Common myeloid progenitor, CD34-positive (primary cell): Measurements from ENCODE around the gene ZNHIT1. TPM values are rescaled to one million over a fixed set of nuclear protein-coding genes. Genes with fewer than 3 reads are reported as not detected.

ENCODE experiments used
- CTCF ChIA-PET: fragments of 350-600 bp; sonication (Branson Sonifier 250); formaldehyde crosslinking; loops from one replicate; lab custom pipeline; 2021; ENCODE audit warnings: antibody characterized with exemption; lab: Charles Lee
- POLR2A ChIA-PET: fragments of 350-600 bp; sonication (Branson Sonifier 250); formaldehyde crosslinking; loops from one replicate; lab custom pipeline; 2021; ENCODE audit warnings: antibody characterized with exemption; lab: Charles Lee
- DNase-seq, 3 donors: peaks; one replicate each; pipeline versions ENCODE4 v3.0.0 to v3.0.0-alpha.2; 2013
- H3K27ac ChIP-seq, 2 experiments: 1 replicate in 1 of 2; 2 replicates in 1 of 2; pipeline ENCODE4 v1.7.0; 2013; ENCODE audit warnings: inconsistent platforms in 2 of 2, low read length in 2 of 2, mild to moderate bottlenecking in 2 of 2, low read depth in 1 of 2, moderate library complexity in 1 of 2; ENCODE audit not compliant: severe bottlenecking in 2 of 2, insufficient read depth in 1 of 2, poor library complexity in 1 of 2
- H3K27me3 ChIP-seq, 5 experiments: replicated peaks in 2 of 5; 1 replicate in 3 of 5; 2 replicates in 2 of 5; pipeline versions ENCODE4 v1.6.1 to v1.7.0; 2013; ENCODE audit warnings: low read length in 4 of 5, mild to moderate bottlenecking in 2 of 5, moderate library complexity in 2 of 5, inconsistent platforms in 1 of 5; ENCODE audit not compliant: insufficient read depth in 5 of 5, control insufficient read depth in 4 of 5
- H3K36me3 ChIP-seq, 4 experiments: 1 replicate in 2 of 4; 2 replicates in 2 of 4; pipeline versions ENCODE4 v1.6.1 to v1.7.0; 2013; ENCODE audit warnings: low read length in 3 of 4, control low read depth in 1 of 4, mild to moderate bottlenecking in 1 of 4; ENCODE audit not compliant: control insufficient read depth in 4 of 4, insufficient read depth in 4 of 4
- H3K4me1 ChIP-seq, 4 experiments: 1 replicate in 3 of 4; 2 replicates in 1 of 4; pipeline versions ENCODE4 v1.6.1 to v1.7.1; 2013; ENCODE audit warnings: low read length in 3 of 4, mild to moderate bottlenecking in 3 of 4, control low read depth in 1 of 4, inconsistent platforms in 1 of 4, moderate library complexity in 1 of 4; ENCODE audit not compliant: control insufficient read depth in 4 of 4, insufficient read depth in 4 of 4; ENCODE audit errors: control extremely low read depth in 1 of 4
- H3K4me3 ChIP-seq, 7 experiments: 1 replicate in 4 of 7; 2 replicates in 3 of 7; pipeline versions ENCODE4 v1.5.1 to v1.7.0; 2013; ENCODE audit warnings: mild to moderate bottlenecking in 7 of 7, low read length in 6 of 7, moderate library complexity in 6 of 7, inconsistent platforms in 2 of 7, low read depth in 2 of 7, control low read depth in 1 of 7; ENCODE audit not compliant: insufficient read depth in 4 of 7, control insufficient read depth in 1 of 7; ENCODE audit errors: extremely low read depth in 1 of 7
- H3K9me3 ChIP-seq, 5 experiments: 1 replicate in 4 of 5; 2 replicates in 1 of 5; pipeline versions ENCODE4 v1.6.1 to v1.7.1; 2013; ENCODE audit warnings: low read length in 4 of 5, mild to moderate bottlenecking in 2 of 5, inconsistent platforms in 1 of 5, low read depth in 1 of 5, moderate library complexity in 1 of 5; ENCODE audit not compliant: control insufficient read depth in 4 of 5, insufficient read depth in 2 of 5; ENCODE audit errors: control extremely low read depth in 1 of 5
- WGBS: methylation state at CpG from one replicate; pipeline ENCODE4 v1.1.5; 2013; ENCODE audit not compliant: insufficient coverage; 5-methylcytosine and 5-hydroxymethylcytosine counted together
- polyA plus RNA-seq: library from polyadenylated mRNA; unstranded; fragments of 120-200 nt; gene quantifications from one replicate; pipeline ENCODE4 v1.2.1, GENCODE V29; 2013

The ZNHIT1 gene
- polyA plus RNA-seq: 41.7 TPM

DNA sequence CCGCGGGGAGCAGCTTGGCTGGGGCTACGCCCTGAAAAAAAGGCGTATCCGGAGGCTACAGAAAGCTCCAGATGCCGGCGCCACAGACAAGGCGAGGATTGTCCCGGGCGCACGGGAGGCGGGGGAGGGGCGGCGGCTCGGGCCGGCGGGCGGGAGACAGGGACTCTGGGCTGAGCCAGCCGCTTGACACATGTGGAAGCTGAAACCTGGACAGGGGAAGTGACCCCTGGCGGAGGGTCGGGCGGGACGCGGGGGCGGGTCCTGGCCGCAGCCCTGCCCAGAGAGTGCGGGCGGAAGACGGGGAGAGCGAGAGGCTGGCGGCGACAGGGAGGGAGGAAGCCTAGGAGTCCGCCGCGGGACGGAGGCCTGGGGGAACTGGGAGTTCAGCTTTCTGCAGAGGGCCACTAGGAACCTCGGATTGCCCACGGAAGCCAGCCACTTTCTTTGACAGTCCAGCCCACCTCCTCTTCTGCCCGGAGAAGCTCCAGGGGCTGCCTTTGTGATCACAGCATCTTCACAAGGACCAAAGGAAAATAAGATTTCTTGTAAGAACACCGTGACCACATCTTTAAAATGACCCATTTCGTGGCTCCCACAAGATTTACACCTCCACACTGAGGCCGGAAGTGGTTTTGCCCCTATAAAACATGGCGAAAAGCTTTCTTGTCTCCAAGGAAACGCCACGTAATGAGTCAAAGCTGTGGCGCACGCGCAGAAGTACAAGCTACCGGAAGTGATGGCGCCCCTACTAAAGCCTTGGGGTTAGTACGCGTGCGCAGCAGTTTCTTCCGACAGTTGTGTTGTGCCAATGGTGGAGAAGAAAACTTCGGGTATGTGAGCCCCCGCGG, at the start of gene ZNHIT1, which contains the start of gene PLOD3:
TSS of gene ZNHIT1 (plus strand) at position 778 of the 848 bp plus-strand sequence. CDS start at position 809, 31 bp downstream.
TSS of gene PLOD3 (minus strand) at position 194 of the 848 bp plus-strand sequence. CDS start 307 bp downstream, outside the sequence.
- no peaks in the 10 kb centered on the region for H3K27me3 ChIP-seq
- peaks cover 3 to 29% (median 25%) of the 10 kb centered on the region in 4 experiments for H3K4me1 ChIP-seq
- ChIA-PET CTCF (interaction anchor here (1.0 to 5.5 kb wide), 14 partner anchors 9 to 65 kb away, joined by 3 to 57 read pairs (median 7); partner anchors contain the start of genes CLDN15 and FIS1), POLR2A (interaction anchor here (1.0 to 2.1 kb wide), 4 partner anchors 27 to 122 kb away, joined by 3 to 12 read pairs (median 6); partner anchors contain the start of gene FIS1)
- 0% methylated on average over 47 of the region's 57 CpGs for WGBS
- peak within 1 kb of the TSS; percentile 71 to 98 (median 94) for H3K4me3 ChIP-seq
- H3K27ac ChIP-seq: peak within 1 kb of the TSS; percentile 83 to 94
- peaks cover 2 to 27% (median 10%) of the 10 kb centered on the region in 4 experiments for H3K36me3 ChIP-seq
- DNase-seq: peak; percentile 97 to 99 (median 98)
- no peaks in the 10 kb centered on the region for H3K9me3 ChIP-seq

DNA sequence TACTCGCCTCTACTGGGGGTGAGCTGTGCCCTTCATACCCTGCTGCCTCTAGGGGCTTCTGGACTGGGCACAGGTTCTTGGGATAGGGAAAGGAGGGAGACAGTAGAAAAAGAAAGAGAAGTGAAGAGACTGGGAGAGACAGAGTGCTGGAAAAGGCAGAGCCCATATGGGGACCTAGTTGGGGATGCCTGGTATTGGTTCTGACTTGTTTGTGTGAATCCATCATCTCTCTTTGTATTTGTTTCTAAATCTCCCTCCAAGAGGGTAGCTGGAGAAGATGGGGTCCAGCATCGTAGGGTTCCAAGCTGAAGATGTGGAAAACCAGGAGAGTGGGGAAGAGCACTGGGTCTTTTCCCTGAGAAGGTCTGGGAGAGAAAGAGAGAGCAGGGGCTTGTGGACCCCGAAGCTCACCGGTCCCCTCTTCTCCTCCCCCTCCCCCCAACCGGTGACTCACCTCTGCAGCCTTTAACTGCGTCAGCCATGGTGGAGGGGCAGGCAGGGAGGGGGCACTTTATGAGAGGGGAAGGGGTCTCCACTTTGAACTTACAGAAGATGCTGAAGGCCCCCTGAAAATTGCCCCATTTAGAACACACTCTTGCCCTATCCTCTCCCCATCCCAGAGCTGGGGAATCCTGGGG, 49.4 kb upstream of the ZNHIT1 start:
- POLR2A ChIA-PET: interaction anchor here (0.6 kb wide), 1 partner anchor 85 kb away, joined by 4 read pairs; no protein-coding TSS in a partner anchor
- Histone ChIP-seq H3K36me3 (no peaks in the 10 kb centered on the region), H3K9me3 (no peaks in the 10 kb centered on the region), H3K4me3 (no peak overlapping the region), H3K27me3 (peaks cover 5 to 99% (median 65%) of the 10 kb centered on the region in 5 experiments), H3K4me1 (peaks cover 0 to 64% (median 50%) of the 10 kb centered on the region in 4 experiments), H3K27ac (no peak overlapping the region)
- no peak for DNase-seq
- WGBS: no CpG with 5 or more reads among the region's 6 CpGs
- CTCF ChIA-PET: interaction anchor here (0.6 to 1.6 kb wide), 7 partner anchors 12 to 75 kb away, joined by 3 to 18 read pairs (median 3); no protein-coding TSS in a partner anchor

DNA sequence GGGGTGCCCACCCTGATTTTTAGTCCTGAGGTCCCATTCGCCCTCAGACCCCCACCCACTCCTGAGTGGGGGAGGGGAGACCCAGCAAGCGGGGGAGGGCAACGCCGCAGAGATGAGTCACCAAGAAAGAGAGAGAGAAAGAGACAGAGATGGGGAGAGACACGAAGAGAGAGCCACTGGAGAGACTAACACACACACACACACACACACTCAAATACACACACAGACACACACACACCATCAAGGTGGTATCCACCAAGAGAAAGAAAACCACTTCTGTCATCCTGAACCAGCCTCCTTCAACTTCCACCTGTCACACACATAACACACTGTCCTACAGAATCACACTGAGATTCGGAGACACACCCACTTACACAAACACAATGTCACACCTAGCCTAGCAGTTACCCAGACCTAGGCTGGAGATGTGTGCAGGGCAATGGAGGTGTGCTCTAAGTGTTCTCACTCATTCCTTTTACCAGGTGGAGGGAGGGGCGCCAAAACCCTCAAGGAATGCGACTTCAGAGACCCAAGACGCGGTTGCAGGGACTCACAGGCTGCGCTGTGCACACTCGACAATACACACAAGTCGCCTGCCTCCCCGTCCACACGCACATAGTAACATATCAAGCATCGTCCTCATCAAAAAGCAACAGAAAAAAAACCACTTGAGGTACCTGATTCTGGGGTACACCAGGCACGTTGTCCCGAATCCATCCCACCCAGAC, 48.7 kb upstream of the ZNHIT1 start:
- H3K4me3 ChIP-seq: no peak overlapping the region
- POLR2A ChIA-PET: no interaction called here
- peaks cover 0 to 64% (median 48%) of the 10 kb centered on the region in 4 experiments for H3K4me1 ChIP-seq
- no peaks in the 10 kb centered on the region for H3K36me3 ChIP-seq
- no peak overlapping the region for H3K27ac ChIP-seq
- H3K27me3 ChIP-seq: peaks cover 5 to 99% (median 63%) of the 10 kb centered on the region in 5 experiments
- CTCF ChIA-PET: interaction anchor here (0.6 to 3.1 kb wide), 7 partner anchors 12 to 113 kb away, joined by 3 to 19 read pairs (median 3); no protein-coding TSS in a partner anchor
- 0% methylated on average over 7 of the region's 18 CpGs for WGBS
- peak in 1 of 3 donors; percentile 28 for DNase-seq
- no peaks in the 10 kb centered on the region for H3K9me3 ChIP-seq

DNA sequence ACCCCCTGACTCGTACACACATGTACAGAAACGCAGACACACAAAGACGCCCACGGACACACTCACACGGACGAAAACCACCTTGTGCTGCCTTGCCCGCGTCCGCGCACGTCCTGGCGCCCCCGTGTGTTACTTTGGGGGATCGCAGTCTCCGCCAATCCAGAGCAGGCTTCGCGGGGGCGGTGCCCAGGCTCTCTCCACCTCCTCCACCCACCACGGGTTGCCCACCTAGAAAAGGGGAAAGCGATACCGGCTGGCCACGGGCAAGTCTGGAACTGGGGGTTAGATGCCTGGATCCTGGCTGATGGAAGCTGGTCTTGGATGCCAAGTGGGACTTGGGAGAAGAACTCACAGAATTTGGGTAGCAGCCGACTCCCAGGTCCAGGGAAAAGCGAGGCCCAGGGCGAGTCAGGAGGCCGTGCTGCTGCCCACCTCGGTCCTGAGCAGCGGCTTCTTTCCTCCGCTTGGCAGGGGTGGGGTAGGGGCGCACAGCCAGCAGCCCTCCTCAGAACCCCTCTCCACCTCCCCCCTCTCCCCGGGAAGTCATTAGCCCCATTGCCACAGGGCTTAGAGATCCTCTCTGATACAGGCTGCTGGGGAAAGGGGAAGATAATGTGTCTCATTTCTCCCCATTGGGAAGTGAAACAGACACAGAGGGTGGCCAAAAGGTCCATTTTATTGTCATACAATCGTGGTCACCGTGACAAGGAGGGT, 48.0 kb upstream of the ZNHIT1 start:
- ChIA-PET CTCF (interaction anchor here (0.9 to 3.1 kb wide), 7 partner anchors 13 to 113 kb away, joined by 3 to 19 read pairs (median 4); no protein-coding TSS in a partner anchor), POLR2A (no interaction called here)
- H3K27ac ChIP-seq: no peak overlapping the region
- whole genome bisulfite sequencing: 3% methylated on average over 20 of the region's 33 CpGs
- DNase-seq: peak; percentile 69 to 87 (median 85)
- peaks cover 0 to 62% (median 47%) of the 10 kb centered on the region in 4 experiments for H3K4me1 ChIP-seq
- peaks cover 5 to 99% (median 63%) of the 10 kb centered on the region in 5 experiments for H3K27me3 ChIP-seq
- no peaks in the 10 kb centered on the region for H3K9me3 ChIP-seq
- H3K4me3 ChIP-seq: no peak overlapping the region
- no peaks in the 10 kb centered on the region for H3K36me3 ChIP-seq

DNA sequence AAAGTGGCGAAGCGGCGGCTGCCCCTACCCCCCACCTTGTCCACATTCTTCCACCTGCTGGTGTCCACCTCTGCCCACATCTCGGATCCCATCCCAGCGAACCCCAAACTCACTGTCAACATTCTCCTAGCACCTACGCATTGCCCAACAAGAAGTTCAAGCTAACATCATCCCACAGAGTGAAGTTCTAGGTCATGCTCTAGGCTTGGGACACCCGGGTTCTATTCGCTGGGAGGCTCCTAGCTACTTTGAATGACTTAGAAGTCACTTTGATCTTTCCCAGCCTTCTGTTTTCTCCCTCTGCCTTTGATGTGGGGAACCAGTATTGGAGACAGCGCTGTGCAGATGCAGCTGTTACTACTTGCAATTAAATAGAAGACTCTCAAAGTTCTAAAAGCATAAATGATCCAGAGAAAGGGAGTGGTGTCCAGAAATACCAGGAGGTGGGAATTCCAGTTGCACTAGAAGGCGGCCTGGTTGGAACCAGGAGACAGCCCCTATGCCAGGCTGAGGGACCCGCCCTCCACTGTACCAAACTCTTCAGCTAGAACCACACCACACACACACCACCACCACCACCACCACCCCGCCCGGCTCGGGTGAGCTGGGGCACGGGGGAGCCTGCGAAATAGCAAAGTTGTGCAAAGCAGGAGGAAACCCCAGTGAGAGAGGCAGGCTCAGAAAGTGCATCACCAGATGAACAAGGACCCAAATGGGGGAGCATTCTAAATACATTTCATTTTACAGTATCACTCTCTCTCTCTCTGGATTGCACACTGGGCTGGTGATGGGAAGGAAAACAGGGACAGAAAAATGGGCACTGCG, 47.1 kb upstream of the ZNHIT1 start:
- peak in 2 of 3 donors; percentile 38 to 56 for DNase-seq
- Histone ChIP-seq H3K36me3 (no peaks in the 10 kb centered on the region), H3K4me1 (peaks cover 0 to 55% (median 42%) of the 10 kb centered on the region in 4 experiments), H3K27ac (no peak overlapping the region), H3K27me3 (peaks cover 5 to 100% (median 68%) of the 10 kb centered on the region in 5 experiments), H3K4me3 (no peak overlapping the region), H3K9me3 (no peaks in the 10 kb centered on the region)
- WGBS: 3% methylated on average over 14 of the region's 17 CpGs
- POLR2A ChIA-PET: no interaction called here
- CTCF ChIA-PET: interaction anchor here (0.9 to 3.1 kb wide), 10 partner anchors 14 to 112 kb away, joined by 3 to 19 read pairs (median 4); no protein-coding TSS in a partner anchor
